Measurements from ENCODE around the gene CD151. TPM values are rescaled to one million over a fixed set of nuclear protein-coding genes. Genes with fewer than 3 reads are reported as not detected.

Gene CD151
- total RNA-seq, 6 experiments from 2014 or later, result 719 to 1,001 (median 755) TPM

DNA sequence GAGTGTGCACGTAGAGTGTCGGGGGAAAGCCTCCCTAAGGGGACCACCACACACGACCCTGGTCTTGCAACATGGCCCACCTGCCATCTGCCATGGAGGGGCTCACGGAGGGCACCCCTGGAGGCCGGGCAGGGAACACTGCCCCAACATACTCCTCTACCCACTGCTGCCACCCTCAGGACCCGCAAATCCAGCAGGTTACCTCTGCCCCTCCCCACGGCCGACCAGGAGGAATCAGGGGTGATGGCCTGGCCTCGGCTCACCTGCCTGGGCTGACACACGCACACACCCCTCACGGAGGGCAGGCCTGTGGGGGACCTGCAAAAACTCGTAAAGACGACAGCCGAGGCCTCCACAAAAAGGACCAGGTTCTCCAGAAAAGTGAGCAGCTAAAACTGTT is 47.7 kb downstream of the CD151 start:
- peaks cover 20% of the 10 kb centered on the region for H3K36me3 Mint-ChIP-seq (ENCODE audit: low read depth)
- H3K27ac Mint-ChIP-seq, result no peak overlapping the region
- TF ChIP-seq, protein P1, sequence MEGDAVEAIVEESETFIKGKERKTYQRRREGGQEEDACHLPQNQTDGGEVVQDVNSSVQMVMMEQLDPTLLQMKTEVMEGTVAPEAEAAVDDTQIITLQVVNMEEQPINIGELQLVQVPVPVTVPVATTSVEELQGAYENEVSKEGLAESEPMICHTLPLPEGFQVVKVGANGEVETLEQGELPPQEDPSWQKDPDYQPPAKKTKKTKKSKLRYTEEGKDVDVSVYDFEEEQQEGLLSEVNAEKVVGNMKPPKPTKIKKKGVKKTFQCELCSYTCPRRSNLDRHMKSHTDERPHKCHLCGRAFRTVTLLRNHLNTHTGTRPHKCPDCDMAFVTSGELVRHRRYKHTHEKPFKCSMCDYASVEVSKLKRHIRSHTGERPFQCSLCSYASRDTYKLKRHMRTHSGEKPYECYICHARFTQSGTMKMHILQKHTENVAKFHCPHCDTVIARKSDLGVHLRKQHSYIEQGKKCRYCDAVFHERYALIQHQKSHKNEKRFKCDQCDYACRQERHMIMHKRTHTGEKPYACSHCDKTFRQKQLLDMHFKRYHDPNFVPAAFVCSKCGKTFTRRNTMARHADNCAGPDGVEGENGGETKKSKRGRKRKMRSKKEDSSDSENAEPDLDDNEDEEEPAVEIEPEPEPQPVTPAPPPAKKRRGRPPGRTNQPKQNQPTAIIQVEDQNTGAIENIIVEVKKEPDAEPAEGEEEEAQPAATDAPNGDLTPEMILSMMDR (IDR thresholded peaks at IDR 0.05), result peak; percentile 31

DNA sequence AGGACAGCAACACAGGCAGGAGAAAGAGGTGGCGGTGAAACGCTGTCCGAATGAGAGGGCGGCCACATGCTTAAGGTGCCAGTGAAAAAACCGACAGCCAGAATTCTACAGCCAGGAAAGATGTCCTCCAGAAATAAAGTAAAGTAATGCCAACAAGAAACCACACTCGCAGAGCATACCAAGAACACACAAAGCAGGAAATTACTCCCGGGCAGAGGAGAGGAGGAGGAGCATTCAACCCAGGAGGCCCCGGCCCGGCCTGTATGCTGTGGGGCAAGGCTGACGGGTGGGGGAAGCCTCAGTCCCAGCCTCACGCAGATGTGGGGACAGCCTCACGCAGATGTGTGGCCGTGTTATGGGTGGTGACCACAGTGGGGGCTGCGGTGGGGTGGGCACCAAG is 49.8 kb downstream of the CD151 start:
- Mint-ChIP-seq H3K36me3 (ENCODE audit: low read depth) (peaks cover 31% of the 10 kb centered on the region), H3K4me3 (no peak overlapping the region), H3K9me3 (no peaks in the 10 kb centered on the region), H3K4me1 (ENCODE audit: low read depth) (no peaks in the 10 kb centered on the region), H3K27ac (no peak overlapping the region), H3K27me3 (ENCODE audit: insufficient read depth) (no peaks in the 10 kb centered on the region; the same call in 1 of the 2 replicates)
- TF ChIP-seq, protein P1 (IDR thresholded peaks at IDR 0.05), result no peak
- no peak for DNase-seq

More for the DNA sequence above, 47.7 kb downstream of the CD151 start:
- no peak for DNase-seq
- no peak overlapping the region for H3K4me3 Mint-ChIP-seq
- H3K27me3 Mint-ChIP-seq (ENCODE audit: insufficient read depth), result no peaks in the 10 kb centered on the region; the same call in 1 of the 2 replicates
- no peaks in the 10 kb centered on the region for H3K4me1 Mint-ChIP-seq (ENCODE audit: low read depth)
- H3K9me3 Mint-ChIP-seq, result no peaks in the 10 kb centered on the region

DNA sequence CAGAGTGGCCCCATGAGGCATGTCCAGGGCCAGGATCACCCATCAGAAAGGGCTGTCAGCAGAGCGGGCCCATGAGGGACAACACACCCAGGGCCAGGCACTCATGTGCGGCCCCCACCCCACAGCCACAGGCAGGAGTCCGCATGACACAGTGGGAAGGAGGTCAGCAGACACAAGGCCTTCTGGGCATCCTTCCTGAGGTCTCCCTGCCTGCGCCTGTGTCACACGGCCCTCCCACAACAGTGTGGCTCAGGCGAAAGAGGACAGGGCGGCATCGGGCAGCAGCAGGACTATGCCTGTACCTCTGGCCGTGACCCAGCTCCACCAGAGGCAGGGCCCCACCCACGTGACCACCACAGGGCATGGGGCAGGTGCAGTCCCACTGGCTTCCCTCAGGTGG is 50.8 kb downstream of the CD151 start:
- peaks cover 27% of the 10 kb centered on the region for H3K36me3 Mint-ChIP-seq (ENCODE audit: low read depth)
- TF ChIP-seq, protein P1 (IDR thresholded peaks at IDR 0.05), result no peak
- no peaks in the 10 kb centered on the region for H3K4me1 Mint-ChIP-seq (ENCODE audit: low read depth)
- H3K9me3 Mint-ChIP-seq, result no peaks in the 10 kb centered on the region
- H3K27ac Mint-ChIP-seq, result no peak overlapping the region
- H3K27me3 Mint-ChIP-seq (ENCODE audit: insufficient read depth), result no peaks in the 10 kb centered on the region; the same call in 1 of the 2 replicates
- no peak overlapping the region for H3K4me3 Mint-ChIP-seq
- DNase-seq, result no peak

DNA sequence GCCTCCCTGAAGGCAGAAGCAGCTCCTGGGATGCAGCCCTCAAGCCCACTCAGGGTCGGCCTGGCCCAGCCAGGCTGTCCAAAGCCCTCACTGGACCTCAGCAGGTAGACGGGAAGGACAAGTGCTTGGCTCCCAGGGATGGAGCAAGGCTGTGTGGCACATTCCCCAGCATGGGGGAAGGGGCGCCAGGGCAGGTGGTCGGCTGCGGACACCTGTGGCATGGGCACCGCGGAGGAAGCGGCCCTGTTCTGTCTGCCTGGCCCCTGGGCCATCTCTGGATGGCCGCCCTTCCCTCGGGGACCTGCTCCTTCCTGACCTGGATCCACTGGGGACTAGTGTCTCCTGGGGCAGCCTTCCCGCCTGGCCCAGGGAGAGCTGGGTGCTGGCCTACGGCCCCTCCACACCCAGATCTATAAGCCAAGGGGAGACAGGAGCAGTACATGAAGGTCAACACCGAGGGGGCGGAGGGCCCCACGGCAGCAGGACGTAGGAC is 51.9 kb downstream of the CD151 start:
- no peak overlapping the region for H3K4me3 Mint-ChIP-seq
- peaks cover 27% of the 10 kb centered on the region for H3K36me3 Mint-ChIP-seq (ENCODE audit: low read depth)
- TF ChIP-seq, protein P1 (IDR thresholded peaks at IDR 0.05), result no peak
- DNase-seq, result no peak
- H3K9me3 Mint-ChIP-seq, result no peaks in the 10 kb centered on the region
- no peaks in the 10 kb centered on the region; the same call in none of the 2 replicates for H3K27me3 Mint-ChIP-seq (ENCODE audit: insufficient read depth)
- no peaks in the 10 kb centered on the region for H3K4me1 Mint-ChIP-seq (ENCODE audit: low read depth)
- no peak overlapping the region for H3K27ac Mint-ChIP-seq

DNA sequence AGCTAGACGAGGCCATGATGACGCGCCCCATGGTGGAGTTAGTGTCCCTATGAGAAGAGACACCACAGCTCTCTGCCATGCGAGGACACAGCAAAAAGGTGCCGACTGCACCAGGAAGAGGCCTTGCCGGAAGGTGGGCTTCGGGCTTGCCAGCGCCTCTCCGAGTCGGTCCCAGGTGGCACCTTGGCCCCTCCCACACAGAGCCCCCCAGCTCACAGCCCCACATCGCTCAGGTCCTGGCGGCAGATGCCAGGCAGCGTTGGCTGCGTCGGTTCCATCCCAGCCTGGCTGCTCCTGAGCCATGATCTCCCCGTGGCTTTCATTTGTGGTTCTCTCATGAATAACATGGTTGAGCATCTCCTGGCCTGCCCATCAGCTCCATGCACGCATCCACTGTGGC is 53.8 kb downstream of the CD151 start:
- H3K27ac Mint-ChIP-seq, result no peak overlapping the region
- H3K4me1 Mint-ChIP-seq (ENCODE audit: low read depth), result no peaks in the 10 kb centered on the region
- DNase-seq, result no peak
- no peak overlapping the region for H3K4me3 Mint-ChIP-seq
- H3K9me3 Mint-ChIP-seq, result no peaks in the 10 kb centered on the region
- H3K27me3 Mint-ChIP-seq (ENCODE audit: insufficient read depth), result peaks cover 2% of the 10 kb centered on the region
- H3K36me3 Mint-ChIP-seq (ENCODE audit: low read depth), result peaks cover 22% of the 10 kb centered on the region
- TF ChIP-seq, protein P1 (IDR thresholded peaks at IDR 0.05), result no peak

DNA sequence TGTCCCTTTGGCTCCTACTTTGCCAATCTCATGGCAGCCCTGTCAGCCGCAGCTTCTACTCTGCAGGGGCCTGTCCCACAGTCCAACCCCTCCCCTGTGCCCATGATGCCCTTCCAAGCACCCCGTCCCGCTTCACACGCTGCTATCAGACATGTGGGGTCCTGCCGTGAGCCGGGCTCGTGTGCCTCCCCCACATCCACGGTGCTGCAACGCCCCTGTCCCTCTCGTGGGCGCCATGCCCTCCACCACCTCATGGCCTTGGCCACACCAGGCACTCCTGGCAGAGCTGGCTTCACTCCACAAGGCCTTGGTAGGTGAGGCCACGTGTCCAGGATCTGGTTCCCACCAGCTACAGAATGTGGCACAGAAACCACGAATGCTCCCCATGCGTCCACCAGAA is 54.8 kb downstream of the CD151 start:
- no peak for DNase-seq
- no peaks in the 10 kb centered on the region for H3K9me3 Mint-ChIP-seq
- no peak overlapping the region for H3K27ac Mint-ChIP-seq
- TF ChIP-seq, protein P1 (IDR thresholded peaks at IDR 0.05), result no peak
- H3K4me3 Mint-ChIP-seq, result no peak overlapping the region
- H3K36me3 Mint-ChIP-seq (ENCODE audit: low read depth), result peaks cover 15% of the 10 kb centered on the region
- H3K4me1 Mint-ChIP-seq (ENCODE audit: low read depth), result no peaks in the 10 kb centered on the region
- peaks cover 2% of the 10 kb centered on the region for H3K27me3 Mint-ChIP-seq (ENCODE audit: insufficient read depth)

Measured in HFFc6 (cell line).